ENCODE results near the gene SKIC8.

The SKIC8 gene

DNA sequence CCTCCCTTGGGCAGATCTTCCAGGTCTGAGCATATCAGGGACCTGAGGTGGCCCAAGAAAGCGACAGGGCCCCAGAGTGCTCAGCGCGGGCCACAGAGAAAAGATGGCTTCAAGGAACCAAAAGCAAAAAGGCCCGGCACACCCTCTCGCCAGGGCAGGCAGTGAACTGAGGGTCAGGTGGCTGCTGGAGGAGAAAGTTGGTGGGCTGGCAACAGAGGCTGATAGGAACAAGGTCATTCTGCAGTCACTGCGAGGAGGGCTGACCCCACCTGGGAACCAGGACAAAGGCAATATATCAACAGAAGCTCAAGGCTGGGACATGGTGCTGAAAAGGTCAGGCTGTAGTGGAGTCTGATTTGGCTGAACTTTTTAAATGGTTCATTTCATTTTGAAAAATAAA, 62.3 kb downstream of the SKIC8 start:
- Mint-ChIP-seq H3K9me3 (no peaks in the 10 kb centered on the region), H3K36me3 (no peaks in the 10 kb centered on the region), H3K27ac (no peak overlapping the region), H3K4me3 (no peak overlapping the region), H3K4me1 (no peaks in the 10 kb centered on the region)
- no peak for DNase-seq (ENCODE audit: low spot score in 2 of 2)
- no peak for ATAC-seq

DNA sequence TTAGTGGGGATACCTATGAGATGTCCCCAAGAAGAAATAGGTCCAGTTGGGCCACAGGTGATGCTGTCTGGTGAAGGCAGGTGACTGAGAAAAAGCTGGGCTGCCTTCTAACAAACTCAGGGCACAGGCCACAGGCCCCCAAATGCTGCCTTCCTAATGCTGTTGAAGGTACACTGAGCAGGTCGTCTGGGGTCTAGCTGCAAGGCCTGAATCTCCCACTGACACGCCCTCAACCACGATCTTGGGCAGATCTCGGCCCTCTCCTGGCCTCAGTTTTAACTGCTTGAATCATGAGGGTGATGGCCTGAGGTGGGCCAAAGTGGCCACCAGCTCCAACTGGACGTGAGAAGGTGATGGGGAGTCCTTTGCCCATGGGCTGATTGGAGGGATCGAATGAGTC, 62.9 kb downstream of the SKIC8 start:
- no peak for DNase-seq (ENCODE audit: low spot score in 2 of 2)
- Mint-ChIP-seq H3K4me1 (no peaks in the 10 kb centered on the region), H3K9me3 (no peaks in the 10 kb centered on the region), H3K27ac (no peak overlapping the region), H3K4me3 (no peak overlapping the region), H3K36me3 (no peaks in the 10 kb centered on the region)
- no peak for ATAC-seq

DNA sequence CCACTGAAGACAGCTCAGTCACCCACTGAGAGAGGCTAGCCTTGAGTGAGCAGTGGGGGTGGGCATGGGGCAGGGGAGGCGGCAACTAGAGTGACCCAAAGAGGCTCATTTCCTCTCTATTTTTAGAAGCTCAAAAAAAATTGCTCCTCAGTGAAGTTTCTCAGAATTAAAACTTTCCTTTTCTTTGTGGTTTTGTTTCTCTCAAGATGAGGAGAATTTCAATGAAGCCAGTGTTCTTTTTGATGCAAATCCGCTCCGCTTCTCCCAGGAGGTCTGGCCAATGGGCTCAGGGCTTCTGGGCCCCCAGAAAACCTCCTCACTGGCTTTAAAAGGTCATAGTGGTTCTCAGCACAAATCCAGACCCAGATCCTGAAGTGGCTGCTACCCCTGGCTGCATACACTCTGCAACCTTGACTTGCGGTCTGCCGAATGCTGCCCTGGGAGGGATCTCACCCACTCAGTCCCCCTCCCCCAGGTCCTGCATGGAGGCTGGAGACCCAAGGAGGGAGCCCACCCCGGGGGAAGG, 64.8 kb downstream of the SKIC8 start, which contains the start of gene ACSBG1:
TSS of gene ACSBG1 (minus strand) at position 51 of the 526 bp plus-strand sequence. CDS start 64 bp downstream, outside the sequence.
- ATAC-seq, result no peak
- H3K36me3 Mint-ChIP-seq, result no peaks in the 10 kb centered on the region
- H3K9me3 Mint-ChIP-seq, result no peaks in the 10 kb centered on the region
- H3K4me1 Mint-ChIP-seq, result no peaks in the 10 kb centered on the region
- DNase-seq (ENCODE audit: low spot score in 2 of 2), result no peak
- no peak within 1 kb of the TSS for H3K4me3 Mint-ChIP-seq
- H3K27ac Mint-ChIP-seq, result no peak within 1 kb of the TSS

DNA sequence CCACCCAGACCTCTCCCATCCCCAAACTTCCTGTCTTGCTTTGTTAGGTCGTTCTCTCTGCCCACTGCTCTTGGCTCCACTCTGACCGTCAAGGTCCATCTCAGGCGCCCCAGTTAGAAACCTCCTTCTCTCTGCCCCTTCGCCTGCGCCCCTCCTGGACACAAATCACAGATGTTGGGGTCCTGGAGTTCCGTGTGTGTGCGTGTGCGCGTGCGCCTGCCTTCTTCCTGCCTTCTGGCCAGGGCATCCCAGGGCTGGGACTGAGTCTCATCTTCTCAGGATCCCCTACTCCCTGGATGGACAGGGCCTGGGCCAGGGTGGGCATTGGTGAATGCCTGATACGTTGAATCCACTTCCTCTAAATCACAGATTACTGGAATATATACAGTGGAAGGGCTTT, 65.9 kb downstream of the SKIC8 start:
- H3K4me1 Mint-ChIP-seq, result no peaks in the 10 kb centered on the region
- H3K4me3 Mint-ChIP-seq, result no peak overlapping the region
- DNase-seq (ENCODE audit: low spot score in 2 of 2), result no peak
- no peak for ATAC-seq
- no peaks in the 10 kb centered on the region for H3K36me3 Mint-ChIP-seq
- H3K9me3 Mint-ChIP-seq, result no peaks in the 10 kb centered on the region
- no peak overlapping the region for H3K27ac Mint-ChIP-seq

Measured in stimulated activated effector memory CD8-positive, alpha-beta T cell treated with anti-CD3 and anti-CD28 coated beads, Interleukin-12 subunit alpha, Interleukin-12 subunit beta, amount 100 ng/mL, for 72 hours (primary cell).